Panc1 (cell line): ENCODE measurements around the gene FBN1. TPM values are rescaled to one million over a fixed set of nuclear protein-coding genes. Genes with fewer than 3 reads are reported as not detected.

ENCODE experiments used
- ATAC-seq: fragments of 200-7000 bp; cut with Tn5 transposase; 2 replicates; pipeline ENCODE4 v1.9.1; 2020; ENCODE audit warnings: mild to moderate bottlenecking, moderate library complexity
- BruUV-seq: library from RNA; stranded (reverse); fragments of 400-500 nt; replicated peaks from 2 replicates; lab custom pipeline; 2021; lab: Mats Ljungman, UMichigan
- CTCF ChIA-PET: fragments of 300-600 bp; sonication (Branson Sonifier 250); formaldehyde crosslinking; loops from one replicate; lab custom pipeline; 2022; ENCODE audit warnings: antibody characterized with exemption; lab: Charles Lee
- POLR2A ChIA-PET: fragments of 300-600 bp; sonication (Branson Sonifier 250); formaldehyde crosslinking; loops from one replicate; lab custom pipeline; 2022; ENCODE audit warnings: antibody characterized with exemption; lab: Charles Lee
- DNase-seq: peaks from one replicate; pipeline ENCODE4 v3.0.0-alpha.2; 2010; ENCODE audit warnings: low read depth, low spot score
- H3K27ac ChIP-seq: 2 replicates; pipeline ENCODE4 v1.5.1; 2011; ENCODE audit warnings: mild to moderate bottlenecking, low read length, inconsistent platforms
- H3K27me3 ChIP-seq: fragments of 200-500 bp; sonication (Bioruptor generic); 2 replicates; pipeline ENCODE4 v1.6.0; 2014; ENCODE audit warnings: low read length, inconsistent platforms; ENCODE audit not compliant: control insufficient read depth, insufficient read depth
- H3K36me3 ChIP-seq: fragments of 200-500 bp; sonication (Bioruptor generic); 2 replicates; pipeline ENCODE4 v1.5.1; 2014; ENCODE audit warnings: inconsistent platforms, mild to moderate bottlenecking, low read length, moderate library complexity; ENCODE audit not compliant: control insufficient read depth, insufficient read depth
- H3K4me1 ChIP-seq: 2 replicates; pipeline ENCODE4 v1.5.1; 2011; ENCODE audit warnings: inconsistent platforms, mild to moderate bottlenecking, low read length, moderate library complexity; ENCODE audit not compliant: control insufficient read depth, insufficient read depth
- H3K4me3 ChIP-seq, 2 experiments: 2 replicates each; pipeline ENCODE4 v1.5.1; 2011 to 2012; ENCODE audit warnings: low read depth in 2 of 2, low read length in 2 of 2, mild to moderate bottlenecking in 2 of 2, inconsistent platforms in 1 of 2, moderate library complexity in 1 of 2
- H3K9me3 ChIP-seq: fragments of 200-500 bp; sonication (Bioruptor generic); 2 replicates; pipeline ENCODE4 v1.5.1; 2014; ENCODE audit warnings: low read depth, mild to moderate bottlenecking, inconsistent platforms, low read length, moderate library complexity; ENCODE audit not compliant: control insufficient read depth, insufficient read depth
- CTCF ChIP-seq: fragments of 450-650 bp; IDR thresholded peaks from 2 replicates; pipeline ENCODE4 v1.5.1; 2017; ENCODE audit warnings: mild to moderate bottlenecking
- POLR2AphosphoS5 ChIP-seq: IDR thresholded peaks from 2 replicates; pipeline ENCODE4 v1.6.1; 2012; ENCODE audit warnings: mild to moderate bottlenecking, low read depth, low read length, moderate library complexity
- SIN3A ChIP-seq: IDR thresholded peaks from 2 replicates; pipeline ENCODE4 v1.6.1; 2012; ENCODE audit warnings: low read depth, mild to moderate bottlenecking, low read length, moderate library complexity, borderline replicate concordance; ENCODE audit not compliant: insufficient read depth
- TCF7L2 ChIP-seq: IDR thresholded peaks from 2 replicates; pipeline ENCODE4 v1.6.1; 2011; ENCODE audit warnings: mild to moderate bottlenecking, low read depth, low read length, inconsistent platforms
- in situ Hi-C: cut with HindIII; loops from 2 replicates; pipeline ENCODE4 v1.10.0; 2016; ENCODE audit warnings: low sequenced_read_pairs, low pct_unique_long_range_greater_than_20kb
- intact Hi-C: fragments of 100-400 bp; cut with micrococcal nuclease; formaldehyde crosslinking; loops from one replicate; pipeline ENCODE4 v1.10.0; 2022; ENCODE audit not compliant: unreplicated experiment
- total RNA-seq: library from RNA; stranded (reverse); gene quantifications from one replicate; pipeline ENCODE4 v1.2.1, GENCODE V29; 2021; ENCODE audit not compliant: unreplicated experiment
- TF ChIP-seq, protein P1 (sequence below), 2 experiments: IDR thresholded peaks; 2 replicates each; pipeline ENCODE4 v1.6.1; 2011 to 2012; ENCODE audit warnings: low read depth in 2 of 2, control low read depth in 1 of 2, low read length in 1 of 2, mild to moderate bottlenecking in 1 of 2, moderate library complexity in 1 of 2; ENCODE audit not compliant: insufficient read depth in 1 of 2

The FBN1 gene
- total RNA-seq, 1 experiment from 2014 or later = 0.46 TPM

DNA sequence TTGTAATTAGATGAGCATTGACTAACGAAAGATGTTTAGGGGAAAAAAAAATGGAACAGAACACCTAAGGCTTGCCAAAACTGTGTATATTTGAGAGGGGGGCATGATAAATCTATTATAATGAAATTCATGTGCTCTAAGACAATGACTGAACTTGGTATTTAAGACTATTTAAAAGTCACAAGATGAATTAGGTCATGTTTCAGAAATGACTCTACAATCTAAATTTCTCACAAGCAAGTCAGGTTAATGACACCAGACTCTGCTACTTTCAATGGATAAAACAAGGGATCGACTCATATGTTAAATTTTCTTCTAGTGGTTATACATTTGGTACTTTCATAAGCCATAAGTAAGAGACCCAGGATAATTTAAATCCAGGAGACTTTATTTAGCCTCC lies 235.9 kb downstream of the FBN1 start:
- ATAC-seq = no peak
- Histone ChIP-seq H3K4me3 (no peak overlapping the region), H3K36me3 (no peaks in the 10 kb centered on the region), H3K9me3 (no peaks in the 10 kb centered on the region), H3K4me1 (no peaks in the 10 kb centered on the region), H3K27ac (no peak overlapping the region), H3K27me3 (no peaks in the 10 kb centered on the region)
- intact Hi-C loops (no loop called here), in situ Hi-C loops (no loop called here)
- DNase-seq = no peak
- ChIA-PET CTCF (no interaction called here), POLR2A (no interaction called here)
- BruUV-seq = no TSS peak
- TF ChIP-seq TCF7L2 (no peak), POLR2AphosphoS5 (no peak), CTCF (no peak), SIN3A (no peak)
- TF ChIP-seq, protein P1, sequence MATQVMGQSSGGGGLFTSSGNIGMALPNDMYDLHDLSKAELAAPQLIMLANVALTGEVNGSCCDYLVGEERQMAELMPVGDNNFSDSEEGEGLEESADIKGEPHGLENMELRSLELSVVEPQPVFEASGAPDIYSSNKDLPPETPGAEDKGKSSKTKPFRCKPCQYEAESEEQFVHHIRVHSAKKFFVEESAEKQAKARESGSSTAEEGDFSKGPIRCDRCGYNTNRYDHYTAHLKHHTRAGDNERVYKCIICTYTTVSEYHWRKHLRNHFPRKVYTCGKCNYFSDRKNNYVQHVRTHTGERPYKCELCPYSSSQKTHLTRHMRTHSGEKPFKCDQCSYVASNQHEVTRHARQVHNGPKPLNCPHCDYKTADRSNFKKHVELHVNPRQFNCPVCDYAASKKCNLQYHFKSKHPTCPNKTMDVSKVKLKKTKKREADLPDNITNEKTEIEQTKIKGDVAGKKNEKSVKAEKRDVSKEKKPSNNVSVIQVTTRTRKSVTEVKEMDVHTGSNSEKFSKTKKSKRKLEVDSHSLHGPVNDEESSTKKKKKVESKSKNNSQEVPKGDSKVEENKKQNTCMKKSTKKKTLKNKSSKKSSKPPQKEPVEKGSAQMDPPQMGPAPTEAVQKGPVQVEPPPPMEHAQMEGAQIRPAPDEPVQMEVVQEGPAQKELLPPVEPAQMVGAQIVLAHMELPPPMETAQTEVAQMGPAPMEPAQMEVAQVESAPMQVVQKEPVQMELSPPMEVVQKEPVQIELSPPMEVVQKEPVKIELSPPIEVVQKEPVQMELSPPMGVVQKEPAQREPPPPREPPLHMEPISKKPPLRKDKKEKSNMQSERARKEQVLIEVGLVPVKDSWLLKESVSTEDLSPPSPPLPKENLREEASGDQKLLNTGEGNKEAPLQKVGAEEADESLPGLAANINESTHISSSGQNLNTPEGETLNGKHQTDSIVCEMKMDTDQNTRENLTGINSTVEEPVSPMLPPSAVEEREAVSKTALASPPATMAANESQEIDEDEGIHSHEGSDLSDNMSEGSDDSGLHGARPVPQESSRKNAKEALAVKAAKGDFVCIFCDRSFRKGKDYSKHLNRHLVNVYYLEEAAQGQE (IDR thresholded peaks at IDR 0.05; ENCODE audit: insufficient read depth in 1 of 2, low read depth in 2 of 2, low read length in 1 of 2) = no peak

DNA sequence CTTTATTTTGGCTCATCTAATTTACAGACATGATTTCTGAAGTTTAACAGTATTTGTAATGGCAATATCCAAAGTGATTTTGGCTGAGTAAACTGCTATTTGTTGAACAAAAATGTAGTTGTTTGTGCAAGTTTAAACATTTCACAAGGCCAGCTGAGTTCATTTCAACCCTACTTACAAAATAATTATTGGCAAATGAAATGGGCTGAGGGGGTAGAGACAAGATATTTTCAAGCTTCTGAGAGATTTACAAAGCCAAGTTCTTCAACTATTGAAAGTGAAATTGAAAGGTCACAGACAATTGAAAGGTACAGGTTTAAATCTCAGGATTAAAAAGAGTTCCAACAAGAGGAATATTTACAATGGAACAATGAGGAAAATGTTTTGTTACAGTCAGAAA lies 237.2 kb downstream of the FBN1 start:
- ChIA-PET POLR2A (no interaction called here), CTCF (no interaction called here)
- DNase-seq = no peak
- in situ Hi-C loops = no loop called here
- BruUV-seq = no TSS peak
- intact Hi-C loops = no loop called here
- no peak overlapping the region for H3K4me3 ChIP-seq
- TF ChIP-seq, protein P1 (IDR thresholded peaks at IDR 0.05; ENCODE audit: insufficient read depth in 1 of 2, low read depth in 2 of 2, low read length in 1 of 2) = no peak
- TF ChIP-seq POLR2AphosphoS5 = no peak
- TF ChIP-seq TCF7L2 = no peak
- no peaks in the 10 kb centered on the region for H3K27me3 ChIP-seq
- no peaks in the 10 kb centered on the region for H3K36me3 ChIP-seq
- H3K27ac ChIP-seq = no peak overlapping the region
- ATAC-seq = no peak
- no peaks in the 10 kb centered on the region for H3K9me3 ChIP-seq
- no peaks in the 10 kb centered on the region for H3K4me1 ChIP-seq
